ENCODE results near the gene CTSZ.

GRCh38 chr20:58965270-58966064 is 41.6 kb downstream of the CTSZ start:
- TF ChIP-seq, protein P1, sequence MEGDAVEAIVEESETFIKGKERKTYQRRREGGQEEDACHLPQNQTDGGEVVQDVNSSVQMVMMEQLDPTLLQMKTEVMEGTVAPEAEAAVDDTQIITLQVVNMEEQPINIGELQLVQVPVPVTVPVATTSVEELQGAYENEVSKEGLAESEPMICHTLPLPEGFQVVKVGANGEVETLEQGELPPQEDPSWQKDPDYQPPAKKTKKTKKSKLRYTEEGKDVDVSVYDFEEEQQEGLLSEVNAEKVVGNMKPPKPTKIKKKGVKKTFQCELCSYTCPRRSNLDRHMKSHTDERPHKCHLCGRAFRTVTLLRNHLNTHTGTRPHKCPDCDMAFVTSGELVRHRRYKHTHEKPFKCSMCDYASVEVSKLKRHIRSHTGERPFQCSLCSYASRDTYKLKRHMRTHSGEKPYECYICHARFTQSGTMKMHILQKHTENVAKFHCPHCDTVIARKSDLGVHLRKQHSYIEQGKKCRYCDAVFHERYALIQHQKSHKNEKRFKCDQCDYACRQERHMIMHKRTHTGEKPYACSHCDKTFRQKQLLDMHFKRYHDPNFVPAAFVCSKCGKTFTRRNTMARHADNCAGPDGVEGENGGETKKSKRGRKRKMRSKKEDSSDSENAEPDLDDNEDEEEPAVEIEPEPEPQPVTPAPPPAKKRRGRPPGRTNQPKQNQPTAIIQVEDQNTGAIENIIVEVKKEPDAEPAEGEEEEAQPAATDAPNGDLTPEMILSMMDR (IDR thresholded peaks at IDR 0.05; ENCODE audit: insufficient read depth, low read length), result no peak
- TF ChIP-seq GABPA (IDR thresholded peaks at IDR 0.05; ENCODE audit: low read depth) (no peak), POLR2AphosphoS5 (IDR thresholded peaks at IDR 0.05; ENCODE audit: low read depth) (no peak)
- TF ChIP-seq, protein P2, sequence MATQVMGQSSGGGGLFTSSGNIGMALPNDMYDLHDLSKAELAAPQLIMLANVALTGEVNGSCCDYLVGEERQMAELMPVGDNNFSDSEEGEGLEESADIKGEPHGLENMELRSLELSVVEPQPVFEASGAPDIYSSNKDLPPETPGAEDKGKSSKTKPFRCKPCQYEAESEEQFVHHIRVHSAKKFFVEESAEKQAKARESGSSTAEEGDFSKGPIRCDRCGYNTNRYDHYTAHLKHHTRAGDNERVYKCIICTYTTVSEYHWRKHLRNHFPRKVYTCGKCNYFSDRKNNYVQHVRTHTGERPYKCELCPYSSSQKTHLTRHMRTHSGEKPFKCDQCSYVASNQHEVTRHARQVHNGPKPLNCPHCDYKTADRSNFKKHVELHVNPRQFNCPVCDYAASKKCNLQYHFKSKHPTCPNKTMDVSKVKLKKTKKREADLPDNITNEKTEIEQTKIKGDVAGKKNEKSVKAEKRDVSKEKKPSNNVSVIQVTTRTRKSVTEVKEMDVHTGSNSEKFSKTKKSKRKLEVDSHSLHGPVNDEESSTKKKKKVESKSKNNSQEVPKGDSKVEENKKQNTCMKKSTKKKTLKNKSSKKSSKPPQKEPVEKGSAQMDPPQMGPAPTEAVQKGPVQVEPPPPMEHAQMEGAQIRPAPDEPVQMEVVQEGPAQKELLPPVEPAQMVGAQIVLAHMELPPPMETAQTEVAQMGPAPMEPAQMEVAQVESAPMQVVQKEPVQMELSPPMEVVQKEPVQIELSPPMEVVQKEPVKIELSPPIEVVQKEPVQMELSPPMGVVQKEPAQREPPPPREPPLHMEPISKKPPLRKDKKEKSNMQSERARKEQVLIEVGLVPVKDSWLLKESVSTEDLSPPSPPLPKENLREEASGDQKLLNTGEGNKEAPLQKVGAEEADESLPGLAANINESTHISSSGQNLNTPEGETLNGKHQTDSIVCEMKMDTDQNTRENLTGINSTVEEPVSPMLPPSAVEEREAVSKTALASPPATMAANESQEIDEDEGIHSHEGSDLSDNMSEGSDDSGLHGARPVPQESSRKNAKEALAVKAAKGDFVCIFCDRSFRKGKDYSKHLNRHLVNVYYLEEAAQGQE (IDR thresholded peaks at IDR 0.05; ENCODE audit: insufficient replicate concordance, low read depth), result no peak
